Cardiac muscle cell (in vitro differentiated cells and primary cell): ENCODE results near the gene AKAP14. TPM values are rescaled to one million over a fixed set of nuclear protein-coding genes. Genes with fewer than 3 reads are reported as not detected.

Experiments
- DNase-seq, 2 donors: peaks; one replicate each; pipeline versions ENCODE4 v3.0.0 to v3.0.0-alpha.2; 2010 to 2017; ENCODE audit warnings: low read depth in 1 of 2, low spot score in 1 of 2
- H3K27ac ChIP-seq: fragments of 200-600 bp; sonication (generic); 2 replicates; pipeline ENCODE4 v1.5.1; 2016
- H3K27me3 ChIP-seq: fragments of 200-600 bp; sonication (generic); 2 replicates; pipeline ENCODE4 v1.6.0; 2016; ENCODE audit warnings: control low read depth
- H3K36me3 ChIP-seq: fragments of 200-600 bp; sonication (generic); 2 replicates; pipeline ENCODE4 v1.5.1; 2016; ENCODE audit warnings: control low read depth
- H3K4me1 ChIP-seq: fragments of 200-600 bp; sonication (generic); 2 replicates; pipeline ENCODE4 v1.8.1; 2017; ENCODE audit warnings: low read depth, mild to moderate bottlenecking, mixed run types
- H3K4me3 ChIP-seq: fragments of 200-600 bp; sonication (generic); 2 replicates; pipeline ENCODE4 v1.5.1; 2016; ENCODE audit warnings: mild to moderate bottlenecking
- H3K9me3 ChIP-seq: fragments of 200-600 bp; sonication (generic); 2 replicates; pipeline ENCODE4 v1.5.1; 2017; ENCODE audit warnings: low read depth, mild to moderate bottlenecking, control low read depth
- CTCF ChIP-seq: IDR thresholded peaks from 2 replicates; pipeline ENCODE4 v1.5.1; 2012; ENCODE audit warnings: low read depth, mild to moderate bottlenecking, low read length
- polyA plus RNA-seq: library from polyadenylated mRNA; unstranded; fragments of >200 nt; fragmentation: Nextera tagmentation; extraction: Ambion mirVana; gene quantifications from 2 replicates; pipeline ENCODE4 v1.2.1, GENCODE V29; 2016
- total RNA-seq: library from RNA; depleted of rRNA; stranded (reverse); fragments of >200 nt; gene quantifications from 2 replicates; pipeline ENCODE4 v1.2.3, GENCODE V29; 2016

Gene AKAP14
- not detected in 2 replicates for total RNA-seq
- polyA plus RNA-seq, result not detected in 2 replicates

DNA sequence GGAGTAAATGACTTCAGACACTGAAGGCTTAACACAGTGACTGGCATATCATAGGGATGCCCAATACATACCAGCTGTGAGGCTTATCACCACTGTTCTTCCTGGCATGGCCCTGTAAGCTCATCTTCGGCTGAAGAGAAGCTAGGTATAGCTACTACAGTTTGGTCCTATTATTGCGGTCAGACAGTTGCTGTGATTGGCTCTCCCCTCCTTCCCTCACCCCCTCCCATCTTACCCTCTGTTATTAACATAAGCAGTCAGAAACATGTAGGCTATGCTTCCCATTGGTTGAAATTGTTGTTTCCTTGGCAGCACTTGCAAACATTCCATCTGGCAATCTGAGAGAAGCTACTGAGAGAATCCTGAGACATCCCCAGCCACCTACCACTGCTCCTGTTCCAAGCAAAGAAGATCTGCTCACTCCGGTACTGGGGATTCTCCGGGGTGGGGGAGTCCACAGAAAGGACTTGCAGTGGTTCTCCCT, at the start of gene AKAP14:
AKAP14 (plus strand) TSS at position 51 of the 484 bp plus-strand sequence. CDS start 7,331 bp downstream, outside the sequence.
- Histone ChIP-seq H3K9me3 (no peaks in the 10 kb centered on the region), H3K27ac (no peak within 1 kb of the TSS), H3K4me1 (no peaks in the 10 kb centered on the region), H3K36me3 (no peaks in the 10 kb centered on the region), H3K4me3 (no peak within 1 kb of the TSS), H3K27me3 (no peaks in the 10 kb centered on the region)
- DNase-seq, result peak in 1 of 2 donors; percentile 7
- no peak for TF ChIP-seq CTCF

DNA sequence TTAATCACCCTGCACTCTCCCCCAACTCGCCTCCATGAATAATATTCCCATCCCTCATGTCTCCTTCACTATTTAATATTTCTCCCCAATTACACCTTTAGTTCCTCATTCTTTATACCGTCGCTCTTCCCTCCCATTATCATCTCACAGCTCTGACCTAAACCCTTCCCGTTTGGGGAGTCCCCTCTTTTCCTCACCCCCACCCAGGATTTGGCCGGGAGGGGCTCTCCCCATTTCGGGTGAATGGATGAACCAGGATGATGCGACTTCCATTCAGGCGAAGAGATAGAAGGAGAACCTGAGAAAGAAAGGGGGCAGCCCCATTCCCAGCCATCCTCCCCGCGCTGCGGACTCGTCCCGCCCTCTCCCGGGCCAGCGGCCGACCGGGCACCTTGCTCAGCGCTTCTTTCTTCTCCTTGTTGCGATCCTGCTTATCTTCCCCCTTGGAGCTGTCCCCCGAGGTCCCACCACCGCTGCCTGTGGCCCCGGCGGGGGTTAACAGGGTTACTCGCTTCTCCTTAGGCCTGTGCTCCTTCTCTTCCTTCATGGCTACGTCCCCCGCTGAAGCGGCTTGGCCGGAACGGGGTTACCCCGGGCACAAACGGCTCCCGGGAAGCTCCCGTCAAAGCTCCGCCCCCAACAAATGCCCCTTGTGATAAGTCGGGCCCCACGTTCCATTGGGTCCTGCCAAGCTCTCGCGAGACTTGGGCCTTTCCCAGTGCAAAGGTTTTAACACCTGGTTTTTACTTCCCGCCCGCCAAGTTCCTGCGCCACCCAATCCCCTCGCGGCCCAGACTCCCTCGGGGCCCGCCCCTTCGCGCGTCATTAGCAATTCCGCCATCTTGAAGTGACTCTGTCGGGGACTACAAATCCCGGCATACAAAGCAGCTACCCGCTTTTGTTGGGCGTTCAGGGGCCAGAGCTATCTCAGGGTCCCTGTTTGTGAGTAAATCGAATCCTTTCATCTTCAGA, 43.0 kb upstream of the AKAP14 start, which contains the start of gene UPF3B:
UPF3B (minus strand) TSS at position 582 of the 972 bp plus-strand sequence; CDS start at position 547, 35 bp downstream.
- Histone ChIP-seq H3K4me3 (peak within 1 kb of the TSS; percentile 81), H3K9me3 (no peaks in the 10 kb centered on the region), H3K36me3 (peaks cover 8% of the 10 kb centered on the region), H3K27ac (peak within 1 kb of the TSS; percentile 92), H3K4me1 (peaks cover 3% of the 10 kb centered on the region), H3K27me3 (no peaks in the 10 kb centered on the region)
- TF ChIP-seq CTCF, result no peak
- peak; percentile 97 to 98 for DNase-seq

DNA sequence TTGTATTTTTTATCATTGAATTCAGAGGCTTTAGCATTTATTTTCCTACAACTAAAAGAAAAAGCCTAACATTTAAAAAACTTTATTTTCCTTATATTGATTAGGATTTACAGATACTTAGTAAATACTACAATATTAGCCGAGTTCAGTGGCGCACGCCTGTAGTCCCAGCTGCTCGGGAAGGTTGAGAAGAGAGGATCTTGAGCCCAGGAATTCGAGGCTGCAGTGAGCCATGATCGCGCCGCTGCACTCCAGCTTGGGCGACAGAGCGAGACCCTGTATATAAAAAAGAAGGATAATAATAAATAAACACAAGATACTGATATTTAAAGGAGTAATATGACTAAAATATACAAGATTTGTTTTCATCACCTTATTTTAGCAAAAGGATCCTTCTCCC, 42.2 kb upstream of the AKAP14 start:
- Histone ChIP-seq H3K4me1 (peaks cover 3% of the 10 kb centered on the region), H3K27ac (peak overlapping the region; percentile 31), H3K27me3 (no peaks in the 10 kb centered on the region), H3K9me3 (no peaks in the 10 kb centered on the region), H3K4me3 (peak overlapping the region; percentile 17), H3K36me3 (peaks cover 8% of the 10 kb centered on the region)
- peak in 1 of 2 donors; percentile 8 for DNase-seq
- TF ChIP-seq CTCF, result no peak

- Histone ChIP-seq H3K27ac (peak overlapping the region; percentile 97), H3K36me3 (no peaks in the 10 kb centered on the region), H3K4me1 (no peaks in the 10 kb centered on the region), H3K9me3 (no peaks in the 10 kb centered on the region), H3K27me3 (no peaks in the 10 kb centered on the region), H3K4me3 (peak overlapping the region; percentile 53)
- no peak for TF ChIP-seq CTCF
- DNase-seq, result peak; percentile 16 to 41
These were observed 25.0 kb upstream of the AKAP14 start for GRCh38 chrX:119870626-119871131.

DNA sequence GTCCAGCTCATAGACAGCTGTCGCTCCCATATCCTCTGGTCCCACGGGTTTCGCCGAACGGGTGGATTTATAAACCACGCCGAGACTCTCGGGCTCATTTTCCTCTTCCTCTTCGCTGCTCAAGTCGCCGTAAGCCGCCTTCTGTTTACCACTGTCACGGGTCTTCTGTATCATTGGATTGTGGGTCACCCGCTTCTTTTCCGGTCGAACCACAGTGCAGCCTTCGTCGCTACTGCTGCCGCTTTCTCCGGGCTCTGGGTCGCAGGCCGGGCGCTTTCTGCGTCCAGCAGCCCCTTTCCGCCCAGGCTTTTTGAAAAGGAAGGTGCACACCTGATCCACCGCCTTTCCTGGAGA, 24.5 kb upstream of the AKAP14 start:
- DNase-seq, result no peak
- no peak for TF ChIP-seq CTCF
- H3K36me3 ChIP-seq, result no peaks in the 10 kb centered on the region
- no peaks in the 10 kb centered on the region for H3K4me1 ChIP-seq
- no peaks in the 10 kb centered on the region for H3K27me3 ChIP-seq
- H3K27ac ChIP-seq, result peak overlapping the region; percentile 97
- H3K4me3 ChIP-seq, result peak overlapping the region; percentile 53
- H3K9me3 ChIP-seq, result no peaks in the 10 kb centered on the region
